ENCODE data around the gene ANKRD44. TPM values are rescaled to one million over a fixed set of nuclear protein-coding genes. Genes with fewer than 3 reads are reported as not detected.
"Not testable (repeated sequence)": the region's sequence is repeated elsewhere in the genome, so short reads cannot be mapped to it uniquely, and the experiment has no call there.

ANKRD44 gene
- total RNA-seq, 1 experiment from 2014 or later = 7.1 TPM

GRCh38 chr2:197024206-197024605 lies 286.4 kb downstream of the ANKRD44 start:
- H3K27ac Mint-ChIP-seq (ENCODE audit: unreplicated experiment) = no peak overlapping the region

GRCh38 chr2:197020921-197021320 lies 289.7 kb downstream of the ANKRD44 start:
- intact Hi-C loops (cut with micrococcal nuclease; ENCODE audit: unreplicated experiment); DNase-seq; H3K27me3 Mint-ChIP-seq (ENCODE audit: unreplicated experiment); H3K4me1 Mint-ChIP-seq (ENCODE audit: low read depth, unreplicated experiment); H3K9me3 Mint-ChIP-seq (ENCODE audit: low read depth, unreplicated experiment); BruUV-seq (replicated peaks); H3K4me3 Mint-ChIP-seq (ENCODE audit: low read depth, unreplicated experiment); CTCF ChIA-PET; H3K27ac Mint-ChIP-seq (ENCODE audit: unreplicated experiment); H3K36me3 Mint-ChIP-seq (ENCODE audit: insufficient read depth, unreplicated experiment): not testable (repeated sequence)

More at GRCh38 chr2:197024206-197024605, 286.4 kb downstream of the ANKRD44 start:
- H3K9me3 Mint-ChIP-seq (ENCODE audit: low read depth, unreplicated experiment) = no peaks in the 10 kb centered on the region
- H3K36me3 Mint-ChIP-seq (ENCODE audit: insufficient read depth, unreplicated experiment) = no peaks in the 10 kb centered on the region
- no peaks in the 10 kb centered on the region for H3K27me3 Mint-ChIP-seq (ENCODE audit: unreplicated experiment)
- DNase-seq = no peak
- H3K4me1 Mint-ChIP-seq (ENCODE audit: low read depth, unreplicated experiment) = no peaks in the 10 kb centered on the region
- TF ChIP-seq CTCF (IDR thresholded peaks at IDR 0.05; ENCODE audit: unreplicated experiment) = no peak
- no peak overlapping the region for H3K4me3 Mint-ChIP-seq (ENCODE audit: low read depth, unreplicated experiment)
- intact Hi-C loops (cut with micrococcal nuclease; ENCODE audit: unreplicated experiment) = no loop called here
- CTCF ChIA-PET = no interaction called here
- BruUV-seq (replicated peaks) = no TSS peak

- intact Hi-C loops (cut with micrococcal nuclease; ENCODE audit: unreplicated experiment) = loop anchor here (5.0 kb wide), 1 partner anchor 364 kb away; no protein-coding TSS in a partner anchor
- Mint-ChIP-seq H3K4me1 (ENCODE audit: low read depth, unreplicated experiment) (peaks cover 7% of the 10 kb centered on the region), H3K9me3 (ENCODE audit: low read depth, unreplicated experiment) (no peaks in the 10 kb centered on the region), H3K27ac (ENCODE audit: unreplicated experiment) (no peak overlapping the region), H3K27me3 (ENCODE audit: unreplicated experiment) (no peaks in the 10 kb centered on the region), H3K4me3 (ENCODE audit: low read depth, unreplicated experiment) (no peak overlapping the region), H3K36me3 (ENCODE audit: insufficient read depth, unreplicated experiment) (no peaks in the 10 kb centered on the region)
- no TSS peak for BruUV-seq (replicated peaks)
- CTCF ChIA-PET = no interaction called here
- no peak for TF ChIP-seq CTCF (IDR thresholded peaks at IDR 0.05; ENCODE audit: unreplicated experiment)
- DNase-seq = no peak
Observed at GRCh38 chr2:197013098-197013497, 297.5 kb downstream of the ANKRD44 start.

GRCh38 chr2:197011801-197012641 lies 298.6 kb downstream of the ANKRD44 start:
- peak; percentile 24 for DNase-seq
- Mint-ChIP-seq H3K27me3 (ENCODE audit: unreplicated experiment) (no peaks in the 10 kb centered on the region), H3K27ac (ENCODE audit: unreplicated experiment) (no peak overlapping the region), H3K4me3 (ENCODE audit: low read depth, unreplicated experiment) (no peak overlapping the region), H3K36me3 (ENCODE audit: insufficient read depth, unreplicated experiment) (no peaks in the 10 kb centered on the region), H3K9me3 (ENCODE audit: low read depth, unreplicated experiment) (no peaks in the 10 kb centered on the region), H3K4me1 (ENCODE audit: low read depth, unreplicated experiment) (peaks cover 8% of the 10 kb centered on the region)
- intact Hi-C loops (cut with micrococcal nuclease; ENCODE audit: unreplicated experiment) = loop anchor here (5.0 kb wide), 1 partner anchor 365 kb away; no protein-coding TSS in a partner anchor
- TF ChIP-seq CTCF (IDR thresholded peaks at IDR 0.05; ENCODE audit: unreplicated experiment) = peak; percentile 87
- CTCF ChIA-PET = interaction anchor here (0.5 to 1.6 kb wide), 8 partner anchors 9 to 372 kb away, joined by 3 to 8 read pairs (median 4); no protein-coding TSS in a partner anchor
- BruUV-seq (replicated peaks) = no TSS peak

GRCh38 chr2:197011021-197011417 lies 299.6 kb downstream of the ANKRD44 start:
- H3K27ac Mint-ChIP-seq (ENCODE audit: unreplicated experiment) = no peak overlapping the region
- no TSS peak for BruUV-seq (replicated peaks)
- TF ChIP-seq CTCF (IDR thresholded peaks at IDR 0.05; ENCODE audit: unreplicated experiment) = no peak
- CTCF ChIA-PET = interaction anchor here (0.9 to 1.6 kb wide), 4 partner anchors 23 to 157 kb away, joined by 5 to 8 read pairs (median 6); no protein-coding TSS in a partner anchor
- H3K27me3 Mint-ChIP-seq (ENCODE audit: unreplicated experiment) = no peaks in the 10 kb centered on the region
- no peaks in the 10 kb centered on the region for H3K36me3 Mint-ChIP-seq (ENCODE audit: insufficient read depth, unreplicated experiment)
- peaks cover 8% of the 10 kb centered on the region for H3K4me1 Mint-ChIP-seq (ENCODE audit: low read depth, unreplicated experiment)
- H3K9me3 Mint-ChIP-seq (ENCODE audit: low read depth, unreplicated experiment) = no peaks in the 10 kb centered on the region
- no peak for DNase-seq
- no peak overlapping the region for H3K4me3 Mint-ChIP-seq (ENCODE audit: low read depth, unreplicated experiment)
- intact Hi-C loops (cut with micrococcal nuclease; ENCODE audit: unreplicated experiment) = loop anchor here (5.0 kb wide), 1 partner anchor 366 kb away; no protein-coding TSS in a partner anchor

Data from Calu3 (cell line).